ENCODE results near the gene DLGAP1.

The DLGAP1 gene

GRCh38 chr18:3845161-3845560, 609.9 kb downstream of the DLGAP1 start:
- Histone ChIP-seq H3K4me3 (ENCODE audit: low read length) (no peak overlapping the region), H3K9ac (ENCODE audit: low read length) (no peak overlapping the region), H3K36me3 (ENCODE audit: control insufficient read depth, insufficient read depth, low read length) (no peaks in the 10 kb centered on the region), H3K4me1 (ENCODE audit: control insufficient read depth, insufficient read depth, low read length) (no peaks in the 10 kb centered on the region), H3K27me3 (ENCODE audit: control insufficient read depth, insufficient read depth, low read length) (no peaks in the 10 kb centered on the region), H3K9me3 (ENCODE audit: control insufficient read depth, low read length) (no peaks in the 10 kb centered on the region)

- H3K36me3 ChIP-seq (ENCODE audit: control insufficient read depth, insufficient read depth, low read length) = no peaks in the 10 kb centered on the region
- no peak overlapping the region for H3K9ac ChIP-seq (ENCODE audit: low read length)
- no peak overlapping the region for H3K4me3 ChIP-seq (ENCODE audit: low read length)
- H3K4me1 ChIP-seq (ENCODE audit: control insufficient read depth, insufficient read depth, low read length) = no peaks in the 10 kb centered on the region
- H3K9me3 ChIP-seq (ENCODE audit: control insufficient read depth, low read length) = no peaks in the 10 kb centered on the region
- H3K27me3 ChIP-seq (ENCODE audit: control insufficient read depth, insufficient read depth, low read length) = no peaks in the 10 kb centered on the region
These were observed 612.3 kb downstream of the DLGAP1 start for GRCh38 chr18:3842844-3843243.

GRCh38 chr18:3840766-3841165, 614.3 kb downstream of the DLGAP1 start:
- Histone ChIP-seq H3K36me3 (ENCODE audit: control insufficient read depth, insufficient read depth, low read length) (no peaks in the 10 kb centered on the region), H3K4me1 (ENCODE audit: control insufficient read depth, insufficient read depth, low read length) (no peaks in the 10 kb centered on the region), H3K27me3 (ENCODE audit: control insufficient read depth, insufficient read depth, low read length) (no peaks in the 10 kb centered on the region), H3K4me3 (ENCODE audit: low read length) (no peak overlapping the region), H3K9me3 (ENCODE audit: control insufficient read depth, low read length) (no peaks in the 10 kb centered on the region), H3K9ac (ENCODE audit: low read length) (no peak overlapping the region)

GRCh38 chr18:3839581-3839981, 615.5 kb downstream of the DLGAP1 start:
- H3K4me1 ChIP-seq (ENCODE audit: control insufficient read depth, insufficient read depth, low read length) = no peaks in the 10 kb centered on the region
- no peak overlapping the region for H3K9ac ChIP-seq (ENCODE audit: low read length)
- no peaks in the 10 kb centered on the region for H3K36me3 ChIP-seq (ENCODE audit: control insufficient read depth, insufficient read depth, low read length)
- H3K9me3 ChIP-seq (ENCODE audit: control insufficient read depth, low read length) = no peaks in the 10 kb centered on the region
- H3K27me3 ChIP-seq (ENCODE audit: control insufficient read depth, insufficient read depth, low read length) = no peaks in the 10 kb centered on the region
- no peak overlapping the region for H3K4me3 ChIP-seq (ENCODE audit: low read length)

- no peak overlapping the region for H3K9ac ChIP-seq (ENCODE audit: low read length)
- H3K9me3 ChIP-seq (ENCODE audit: control insufficient read depth, low read length) = no peaks in the 10 kb centered on the region
- no peaks in the 10 kb centered on the region for H3K36me3 ChIP-seq (ENCODE audit: control insufficient read depth, insufficient read depth, low read length)
- no peak overlapping the region for H3K4me3 ChIP-seq (ENCODE audit: low read length)
- H3K4me1 ChIP-seq (ENCODE audit: control insufficient read depth, insufficient read depth, low read length) = no peaks in the 10 kb centered on the region
- no peaks in the 10 kb centered on the region for H3K27me3 ChIP-seq (ENCODE audit: control insufficient read depth, insufficient read depth, low read length)
These were observed 618.4 kb downstream of the DLGAP1 start for GRCh38 chr18:3836483-3837335.

- H3K36me3 ChIP-seq (ENCODE audit: control insufficient read depth, insufficient read depth, low read length) = no peaks in the 10 kb centered on the region
- no peak overlapping the region for H3K4me3 ChIP-seq (ENCODE audit: low read length)
- no peaks in the 10 kb centered on the region for H3K9me3 ChIP-seq (ENCODE audit: control insufficient read depth, low read length)
- no peaks in the 10 kb centered on the region for H3K4me1 ChIP-seq (ENCODE audit: control insufficient read depth, insufficient read depth, low read length)
- no peak overlapping the region for H3K9ac ChIP-seq (ENCODE audit: low read length)
- H3K27me3 ChIP-seq (ENCODE audit: control insufficient read depth, insufficient read depth, low read length) = no peaks in the 10 kb centered on the region
These were observed 623.0 kb downstream of the DLGAP1 start for GRCh38 chr18:3832025-3832638.

GRCh38 chr18:3830604-3831003, 624.5 kb downstream of the DLGAP1 start:
- Histone ChIP-seq H3K9me3 (ENCODE audit: control insufficient read depth, low read length) (no peaks in the 10 kb centered on the region), H3K4me1 (ENCODE audit: control insufficient read depth, insufficient read depth, low read length) (no peaks in the 10 kb centered on the region), H3K4me3 (ENCODE audit: low read length) (no peak overlapping the region), H3K9ac (ENCODE audit: low read length) (no peak overlapping the region), H3K36me3 (ENCODE audit: control insufficient read depth, insufficient read depth, low read length) (no peaks in the 10 kb centered on the region), H3K27me3 (ENCODE audit: control insufficient read depth, insufficient read depth, low read length) (no peaks in the 10 kb centered on the region)

GRCh38 chr18:3827236-3827845, 627.8 kb downstream of the DLGAP1 start:
- Histone ChIP-seq H3K27me3 (ENCODE audit: control insufficient read depth, insufficient read depth, low read length) (no peaks in the 10 kb centered on the region), H3K9me3 (ENCODE audit: control insufficient read depth, low read length) (no peaks in the 10 kb centered on the region), H3K9ac (ENCODE audit: low read length) (no peak overlapping the region), H3K4me1 (ENCODE audit: control insufficient read depth, insufficient read depth, low read length) (no peaks in the 10 kb centered on the region), H3K4me3 (ENCODE audit: low read length) (no peak overlapping the region), H3K36me3 (ENCODE audit: control insufficient read depth, insufficient read depth, low read length) (no peaks in the 10 kb centered on the region)

GRCh38 chr18:3826021-3826420, 629.1 kb downstream of the DLGAP1 start:
- no peaks in the 10 kb centered on the region for H3K9me3 ChIP-seq (ENCODE audit: control insufficient read depth, low read length)
- no peak overlapping the region for H3K4me3 ChIP-seq (ENCODE audit: low read length)
- H3K36me3 ChIP-seq (ENCODE audit: control insufficient read depth, insufficient read depth, low read length) = no peaks in the 10 kb centered on the region
- H3K9ac ChIP-seq (ENCODE audit: low read length) = no peak overlapping the region
- H3K27me3 ChIP-seq (ENCODE audit: control insufficient read depth, insufficient read depth, low read length) = no peaks in the 10 kb centered on the region
- peaks cover 9% of the 10 kb centered on the region for H3K4me1 ChIP-seq (ENCODE audit: control insufficient read depth, insufficient read depth, low read length)

- no peaks in the 10 kb centered on the region for H3K36me3 ChIP-seq (ENCODE audit: control insufficient read depth, insufficient read depth, low read length)
- peaks cover 9% of the 10 kb centered on the region for H3K4me1 ChIP-seq (ENCODE audit: control insufficient read depth, insufficient read depth, low read length)
- H3K27me3 ChIP-seq (ENCODE audit: control insufficient read depth, insufficient read depth, low read length) = no peaks in the 10 kb centered on the region
- H3K4me3 ChIP-seq (ENCODE audit: low read length) = no peak overlapping the region
- no peak overlapping the region for H3K9ac ChIP-seq (ENCODE audit: low read length)
- no peaks in the 10 kb centered on the region for H3K9me3 ChIP-seq (ENCODE audit: control insufficient read depth, low read length)
These were observed 631.0 kb downstream of the DLGAP1 start for GRCh38 chr18:3824101-3824500.

- Histone ChIP-seq H3K27me3 (ENCODE audit: control insufficient read depth, insufficient read depth, low read length) (no peaks in the 10 kb centered on the region), H3K4me1 (ENCODE audit: control insufficient read depth, insufficient read depth, low read length) (peaks cover 9% of the 10 kb centered on the region), H3K9ac (ENCODE audit: low read length) (no peak overlapping the region), H3K9me3 (ENCODE audit: control insufficient read depth, low read length) (no peaks in the 10 kb centered on the region), H3K4me3 (ENCODE audit: low read length) (no peak overlapping the region), H3K36me3 (ENCODE audit: control insufficient read depth, insufficient read depth, low read length) (no peaks in the 10 kb centered on the region)
These were observed 632.0 kb downstream of the DLGAP1 start for GRCh38 chr18:3823073-3823472.

- no peaks in the 10 kb centered on the region for H3K9me3 ChIP-seq (ENCODE audit: control insufficient read depth, low read length)
- H3K4me3 ChIP-seq (ENCODE audit: low read length) = no peak overlapping the region
- H3K9ac ChIP-seq (ENCODE audit: low read length) = no peak overlapping the region
- peaks cover 9% of the 10 kb centered on the region for H3K4me1 ChIP-seq (ENCODE audit: control insufficient read depth, insufficient read depth, low read length)
- H3K36me3 ChIP-seq (ENCODE audit: control insufficient read depth, insufficient read depth, low read length) = no peaks in the 10 kb centered on the region
- no peaks in the 10 kb centered on the region for H3K27me3 ChIP-seq (ENCODE audit: control insufficient read depth, insufficient read depth, low read length)
These were observed 633.6 kb downstream of the DLGAP1 start for GRCh38 chr18:3821524-3821923.
